ENCODE measurements around the gene SUMF1. TPM values are rescaled to one million over a fixed set of nuclear protein-coding genes. Genes with fewer than 3 reads are reported as not detected.

The SUMF1 gene
- total RNA-seq, 1 experiment from 2014 or later, result 26.6 TPM

- no peak overlapping the region for H3K27ac ChIP-seq (ENCODE audit: low read depth, low read length)
- no peak overlapping the region for H3K9ac ChIP-seq (ENCODE audit: low read length)
- no peak for DNase-seq (ENCODE audit: low read depth, low spot score)
- H3K9me2 ChIP-seq (ENCODE audit: insufficient read depth), result no peaks in the 10 kb centered on the region
- no peak for TF ChIP-seq EZH2 (IDR thresholded peaks at IDR 0.05)
- TF ChIP-seq ELF1 (IDR thresholded peaks at IDR 0.05; ENCODE audit: borderline replicate concordance, low read depth), result no peak
- no peak for TF ChIP-seq YY1 (IDR thresholded peaks at IDR 0.05; ENCODE audit: extremely low read depth, insufficient replicate concordance, low read depth, low read length)
- TF ChIP-seq, protein P1, sequence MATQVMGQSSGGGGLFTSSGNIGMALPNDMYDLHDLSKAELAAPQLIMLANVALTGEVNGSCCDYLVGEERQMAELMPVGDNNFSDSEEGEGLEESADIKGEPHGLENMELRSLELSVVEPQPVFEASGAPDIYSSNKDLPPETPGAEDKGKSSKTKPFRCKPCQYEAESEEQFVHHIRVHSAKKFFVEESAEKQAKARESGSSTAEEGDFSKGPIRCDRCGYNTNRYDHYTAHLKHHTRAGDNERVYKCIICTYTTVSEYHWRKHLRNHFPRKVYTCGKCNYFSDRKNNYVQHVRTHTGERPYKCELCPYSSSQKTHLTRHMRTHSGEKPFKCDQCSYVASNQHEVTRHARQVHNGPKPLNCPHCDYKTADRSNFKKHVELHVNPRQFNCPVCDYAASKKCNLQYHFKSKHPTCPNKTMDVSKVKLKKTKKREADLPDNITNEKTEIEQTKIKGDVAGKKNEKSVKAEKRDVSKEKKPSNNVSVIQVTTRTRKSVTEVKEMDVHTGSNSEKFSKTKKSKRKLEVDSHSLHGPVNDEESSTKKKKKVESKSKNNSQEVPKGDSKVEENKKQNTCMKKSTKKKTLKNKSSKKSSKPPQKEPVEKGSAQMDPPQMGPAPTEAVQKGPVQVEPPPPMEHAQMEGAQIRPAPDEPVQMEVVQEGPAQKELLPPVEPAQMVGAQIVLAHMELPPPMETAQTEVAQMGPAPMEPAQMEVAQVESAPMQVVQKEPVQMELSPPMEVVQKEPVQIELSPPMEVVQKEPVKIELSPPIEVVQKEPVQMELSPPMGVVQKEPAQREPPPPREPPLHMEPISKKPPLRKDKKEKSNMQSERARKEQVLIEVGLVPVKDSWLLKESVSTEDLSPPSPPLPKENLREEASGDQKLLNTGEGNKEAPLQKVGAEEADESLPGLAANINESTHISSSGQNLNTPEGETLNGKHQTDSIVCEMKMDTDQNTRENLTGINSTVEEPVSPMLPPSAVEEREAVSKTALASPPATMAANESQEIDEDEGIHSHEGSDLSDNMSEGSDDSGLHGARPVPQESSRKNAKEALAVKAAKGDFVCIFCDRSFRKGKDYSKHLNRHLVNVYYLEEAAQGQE (IDR thresholded peaks at IDR 0.05; ENCODE audit: low read depth), result no peak
- TF ChIP-seq ZBTB33 (IDR thresholded peaks at IDR 0.05; ENCODE audit: extremely low read depth, insufficient replicate concordance, low read length), result no peak
- ATAC-seq, result no peak
- no peak overlapping the region for H3K4me2 ChIP-seq (ENCODE audit: low read length)
- ChIA-PET RAD21 (ENCODE audit: low non-redundant PET in 1 of 2, low total read pairs in 2 of 2, uncharacterized antibody in 2 of 2, unreplicated experiment in 2 of 2) (no interaction called here), CTCF (no interaction called here), POLR2A (no interaction called here)
- no peaks in the 10 kb centered on the region for H3K9me3 ChIP-seq (ENCODE audit: control insufficient read depth in 1 of 2, insufficient read depth in 1 of 2, low read depth in 1 of 2, low read length in 2 of 2)
- H3K36me3 ChIP-seq (ENCODE audit: control insufficient read depth in 1 of 2, insufficient read depth in 2 of 2, low read length in 2 of 2), result no peaks in the 10 kb centered on the region
- no peaks in the 10 kb centered on the region for H3K4me1 ChIP-seq (ENCODE audit: control insufficient read depth in 1 of 2, insufficient read depth in 2 of 2, low read length in 2 of 2)
- intact Hi-C loops (cut with micrococcal nuclease), result no loop called here
- H3K27me3 ChIP-seq (ENCODE audit: insufficient read depth, low read length), result no peaks in the 10 kb centered on the region
- no peaks in the 10 kb centered on the region for H3K79me2 ChIP-seq (ENCODE audit: insufficient read depth, low read length)
- no peak overlapping the region for H2AFZ ChIP-seq (ENCODE audit: low read depth, low read length, poor library complexity, severe bottlenecking)
- no peaks in the 10 kb centered on the region for H4K20me1 ChIP-seq (ENCODE audit: insufficient read depth)
- BruUV-seq (replicated peaks), result no TSS peak
- H3K4me3 ChIP-seq (replicated peaks in 1 of 2; ENCODE audit: low read depth in 1 of 2, low read length in 2 of 2), result no peak overlapping the region
Measured at GRCh38 chr3:4362523-4362922, 104.5 kb downstream of the SUMF1 start.
